HEK293T (cell line): ENCODE data around the gene MORF4L1.

Experiments used
- ARNT ChIP-seq: fragments of 450-650 bp; IDR thresholded peaks from 2 replicates; pipeline ENCODE4 v1.6.1; 2017; ENCODE audit warnings: mild to moderate bottlenecking
- BHLHE40 ChIP-seq: fragments of 450-650 bp; IDR thresholded peaks from 2 replicates; pipeline ENCODE4 v1.6.1; 2016; ENCODE audit warnings: mild to moderate bottlenecking, moderate library complexity, borderline replicate concordance
- ELF4 ChIP-seq: fragments of 450-650 bp; IDR thresholded peaks from 2 replicates; pipeline ENCODE4 v1.6.1; 2017; ENCODE audit warnings: antibody characterized with exemption
- FOXA1 ChIP-seq: fragments of 450-650 bp; IDR thresholded peaks from 2 replicates; pipeline ENCODE4 v1.6.1; 2016; ENCODE audit warnings: mild to moderate bottlenecking
- FOXK2 ChIP-seq: fragments of 450-650 bp; IDR thresholded peaks from 2 replicates; pipeline ENCODE4 v1.6.1; 2016; ENCODE audit warnings: mild to moderate bottlenecking
- FOXM1 ChIP-seq: fragments of 450-650 bp; IDR thresholded peaks from 2 replicates; pipeline ENCODE4 v1.6.1; 2017; ENCODE audit warnings: mild to moderate bottlenecking, borderline replicate concordance
- HDGF ChIP-seq: fragments of 450-650 bp; IDR thresholded peaks from 2 replicates; pipeline ENCODE4 v1.6.1; 2017; ENCODE audit warnings: antibody characterized with exemption, borderline replicate concordance
- LEF1 ChIP-seq: fragments of 450-650 bp; IDR thresholded peaks from 2 replicates; pipeline ENCODE4 v1.6.1; 2017; ENCODE audit warnings: mild to moderate bottlenecking, borderline replicate concordance
- NFRKB ChIP-seq: fragments of 450-650 bp; IDR thresholded peaks from 2 replicates; pipeline ENCODE4 v1.6.1; 2016; ENCODE audit warnings: mild to moderate bottlenecking, moderate library complexity
- SP1 ChIP-seq: fragments of 450-650 bp; IDR thresholded peaks from 2 replicates; pipeline ENCODE4 v1.6.1; 2017
- SUZ12 ChIP-seq: fragments of 450-650 bp; IDR thresholded peaks from 2 replicates; pipeline ENCODE4 v1.6.1; 2016; ENCODE audit warnings: mild to moderate bottlenecking
- TARDBP ChIP-seq: fragments of 450-650 bp; IDR thresholded peaks from 2 replicates; pipeline ENCODE4 v1.6.1; 2016
- ZNF384 ChIP-seq: fragments of 450-650 bp; IDR thresholded peaks from 2 replicates; pipeline ENCODE4 v1.6.1; 2016
- TF ChIP-seq, protein P1 (sequence below): fragments of 450-650 bp; IDR thresholded peaks from 2 replicates; pipeline ENCODE4 v1.6.1; 2016

DNA sequence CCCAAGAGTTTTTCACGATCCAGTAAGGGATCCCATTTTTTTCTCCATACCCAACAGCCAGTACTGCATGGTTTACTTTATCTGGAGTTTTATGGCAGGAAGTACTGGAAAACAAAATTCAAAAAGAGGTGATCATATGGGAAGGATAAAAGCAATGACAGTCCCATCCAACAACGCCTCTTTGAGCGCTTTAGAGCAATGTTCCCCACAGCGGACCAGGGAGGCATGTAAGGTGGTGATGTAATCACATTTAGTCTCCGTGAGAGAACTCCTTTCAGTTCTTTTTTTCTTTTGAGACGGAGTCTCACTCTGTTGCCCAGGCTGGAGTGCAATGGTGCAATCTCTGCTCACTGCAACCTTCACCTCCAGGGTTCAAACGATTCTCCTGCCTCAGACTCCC is 50.3 kb downstream of the MORF4L1 start:
- no peak for TF ChIP-seq HDGF
- TF ChIP-seq FOXA1, result no peak
- TF ChIP-seq BHLHE40, result no peak
- TF ChIP-seq ARNT, result no peak
- TF ChIP-seq SP1, result no peak
- no peak for TF ChIP-seq TARDBP
- TF ChIP-seq FOXM1, result no peak
- no peak for TF ChIP-seq ELF4
- TF ChIP-seq SUZ12, result no peak
- TF ChIP-seq, protein P1, sequence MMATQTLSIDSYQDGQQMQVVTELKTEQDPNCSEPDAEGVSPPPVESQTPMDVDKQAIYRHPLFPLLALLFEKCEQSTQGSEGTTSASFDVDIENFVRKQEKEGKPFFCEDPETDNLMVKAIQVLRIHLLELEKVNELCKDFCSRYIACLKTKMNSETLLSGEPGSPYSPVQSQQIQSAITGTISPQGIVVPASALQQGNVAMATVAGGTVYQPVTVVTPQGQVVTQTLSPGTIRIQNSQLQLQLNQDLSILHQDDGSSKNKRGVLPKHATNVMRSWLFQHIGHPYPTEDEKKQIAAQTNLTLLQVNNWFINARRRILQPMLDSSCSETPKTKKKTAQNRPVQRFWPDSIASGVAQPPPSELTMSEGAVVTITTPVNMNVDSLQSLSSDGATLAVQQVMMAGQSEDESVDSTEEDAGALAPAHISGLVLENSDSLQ, result no peak
- no peak for TF ChIP-seq FOXK2
- no peak for TF ChIP-seq NFRKB
- no peak for TF ChIP-seq LEF1
- no peak for TF ChIP-seq ZNF384
